SHP77 (cell line): ENCODE measurements around the gene MYCBPAP.

ENCODE experiments used
- DNase-seq, 2 experiments: peaks; one replicate each; lab custom pipeline; 2025; lab: John Stamatoyannopoulos, UW

Gene MYCBPAP, protein sequence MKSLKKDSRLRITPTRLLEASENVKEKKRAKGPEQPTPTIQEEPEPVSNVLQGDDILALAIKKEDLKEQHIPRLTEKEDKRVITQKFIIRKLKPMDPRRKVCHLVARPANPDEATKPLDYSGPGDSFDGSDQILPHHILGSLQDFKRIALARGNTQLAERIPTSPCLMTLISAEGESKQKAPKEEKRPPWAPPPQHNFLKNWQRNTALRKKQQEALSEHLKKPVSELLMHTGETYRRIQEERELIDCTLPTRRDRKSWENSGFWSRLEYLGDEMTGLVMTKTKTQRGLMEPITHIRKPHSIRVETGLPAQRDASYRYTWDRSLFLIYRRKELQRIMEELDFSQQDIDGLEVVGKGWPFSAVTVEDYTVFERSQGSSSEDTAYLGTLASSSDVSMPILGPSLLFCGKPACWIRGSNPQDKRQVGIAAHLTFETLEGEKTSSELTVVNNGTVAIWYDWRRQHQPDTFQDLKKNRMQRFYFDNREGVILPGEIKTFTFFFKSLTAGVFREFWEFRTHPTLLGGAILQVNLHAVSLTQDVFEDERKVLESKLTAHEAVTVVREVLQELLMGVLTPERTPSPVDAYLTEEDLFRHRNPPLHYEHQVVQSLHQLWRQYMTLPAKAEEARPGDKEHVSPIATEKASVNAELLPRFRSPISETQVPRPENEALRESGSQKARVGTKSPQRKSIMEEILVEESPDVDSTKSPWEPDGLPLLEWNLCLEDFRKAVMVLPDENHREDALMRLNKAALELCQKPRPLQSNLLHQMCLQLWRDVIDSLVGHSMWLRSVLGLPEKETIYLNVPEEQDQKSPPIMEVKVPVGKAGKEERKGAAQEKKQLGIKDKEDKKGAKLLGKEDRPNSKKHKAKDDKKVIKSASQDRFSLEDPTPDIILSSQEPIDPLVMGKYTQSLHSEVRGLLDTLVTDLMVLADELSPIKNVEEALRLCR

DNA sequence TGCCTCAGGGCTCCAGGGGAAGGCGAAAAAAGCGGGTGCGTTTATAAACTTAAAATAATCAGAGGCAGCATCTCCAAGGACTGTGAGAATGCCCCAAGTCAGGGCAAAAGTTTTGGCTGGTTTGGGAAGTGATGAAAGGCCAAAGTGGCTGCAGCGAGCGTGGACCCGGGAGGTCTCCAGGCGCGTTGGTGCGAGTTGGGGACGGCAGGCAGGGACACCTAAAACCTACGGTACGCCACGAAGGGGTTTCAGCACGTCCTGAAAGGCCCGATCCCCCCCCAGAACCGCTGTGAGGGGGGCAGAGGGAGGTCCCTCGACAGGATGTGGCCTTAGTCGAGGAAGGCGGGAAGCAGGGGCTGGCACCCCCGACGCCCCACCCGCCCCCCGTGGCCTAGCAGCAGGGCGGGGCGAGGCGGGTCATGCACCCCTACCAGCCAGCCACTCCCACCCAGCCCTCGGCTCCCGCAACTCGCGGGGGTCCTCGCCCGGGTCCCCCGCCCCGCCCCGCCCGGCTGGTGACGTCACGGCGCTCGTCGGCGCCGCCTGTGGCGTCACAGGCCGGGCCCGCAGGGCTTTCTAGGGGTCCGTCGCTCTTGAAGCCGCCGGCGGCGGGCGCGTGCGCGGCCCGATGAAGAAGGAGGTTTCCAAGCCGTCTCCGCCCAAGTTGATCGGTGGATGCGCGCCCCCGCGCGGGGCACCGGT is at the start of gene MYCBPAP:
Gene MYCBPAP, plus strand, starts transcription at position 569 of the 702 bp plus-strand sequence. CDS start 236 bp downstream, outside the sequence.
- peak; percentile 67 to 81 for DNase-seq

DNA sequence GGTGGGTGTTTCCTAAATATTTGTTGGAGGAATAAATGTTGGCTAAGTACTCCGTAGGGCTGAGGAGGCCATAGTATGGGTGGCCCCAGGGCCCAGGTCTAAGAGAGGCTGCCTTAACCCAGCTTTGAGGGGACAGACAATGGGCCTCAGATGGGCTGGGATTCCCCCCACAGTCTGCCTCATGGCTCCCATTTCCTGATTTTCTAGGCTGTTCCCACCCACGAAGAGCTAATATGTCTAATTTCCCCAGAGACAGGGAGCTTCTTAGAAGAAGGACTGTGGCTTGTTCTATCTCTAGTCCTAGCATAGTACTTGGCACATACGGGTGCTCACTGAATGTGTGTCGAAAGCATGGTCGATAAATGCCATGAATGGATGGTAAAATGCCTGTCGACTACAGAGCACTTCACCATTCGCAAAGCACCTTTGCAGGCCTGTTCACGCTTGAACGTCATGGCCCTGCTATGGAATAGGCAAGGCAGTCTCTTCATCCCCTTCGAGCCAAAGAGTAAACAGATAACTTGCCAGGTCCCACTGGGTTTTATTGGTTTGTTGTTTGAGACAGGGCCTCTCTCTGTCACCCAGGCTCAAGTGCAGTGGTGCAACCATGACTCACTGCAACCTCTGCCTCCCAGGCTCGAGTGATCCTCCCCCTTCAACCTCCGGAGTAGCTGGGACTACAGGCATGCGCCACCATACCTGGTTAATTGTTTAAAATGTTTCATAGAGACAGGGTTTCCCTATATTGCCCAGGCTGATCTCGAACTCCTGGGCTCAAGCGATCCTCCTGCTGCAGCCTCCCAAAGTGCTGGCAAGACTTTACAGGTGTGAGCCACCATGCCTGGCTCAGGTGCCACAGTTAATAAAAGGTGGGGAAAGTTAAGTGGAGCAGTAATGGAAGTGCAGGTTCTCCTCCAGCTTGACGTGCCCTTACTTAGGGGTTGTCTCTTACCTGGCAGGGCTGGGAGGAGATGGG is 49.2 kb upstream of the MYCBPAP start:
- DNase-seq: peak in 1 of 2 experiments; percentile 50

DNA sequence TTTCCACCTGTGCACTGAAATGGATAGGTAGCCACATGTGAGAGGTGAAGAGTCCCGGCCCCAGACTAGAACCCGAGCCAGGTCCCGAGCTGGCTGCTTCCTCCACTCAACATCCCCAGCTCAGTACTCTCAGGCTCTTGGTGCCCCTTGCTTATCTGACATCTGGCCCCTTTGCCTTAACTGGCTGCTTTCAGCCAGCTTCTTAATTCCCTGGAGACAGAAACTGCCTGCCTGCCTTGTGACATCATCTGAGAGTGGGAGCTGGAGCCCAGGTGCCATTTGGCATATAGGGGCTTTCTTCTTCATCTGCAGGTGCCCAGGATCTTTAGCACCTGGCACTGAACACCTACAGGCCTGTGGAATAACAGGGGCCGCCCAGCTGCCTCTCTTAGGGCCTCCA is 48.5 kb upstream of the MYCBPAP start:
- no peak for DNase-seq

DNA sequence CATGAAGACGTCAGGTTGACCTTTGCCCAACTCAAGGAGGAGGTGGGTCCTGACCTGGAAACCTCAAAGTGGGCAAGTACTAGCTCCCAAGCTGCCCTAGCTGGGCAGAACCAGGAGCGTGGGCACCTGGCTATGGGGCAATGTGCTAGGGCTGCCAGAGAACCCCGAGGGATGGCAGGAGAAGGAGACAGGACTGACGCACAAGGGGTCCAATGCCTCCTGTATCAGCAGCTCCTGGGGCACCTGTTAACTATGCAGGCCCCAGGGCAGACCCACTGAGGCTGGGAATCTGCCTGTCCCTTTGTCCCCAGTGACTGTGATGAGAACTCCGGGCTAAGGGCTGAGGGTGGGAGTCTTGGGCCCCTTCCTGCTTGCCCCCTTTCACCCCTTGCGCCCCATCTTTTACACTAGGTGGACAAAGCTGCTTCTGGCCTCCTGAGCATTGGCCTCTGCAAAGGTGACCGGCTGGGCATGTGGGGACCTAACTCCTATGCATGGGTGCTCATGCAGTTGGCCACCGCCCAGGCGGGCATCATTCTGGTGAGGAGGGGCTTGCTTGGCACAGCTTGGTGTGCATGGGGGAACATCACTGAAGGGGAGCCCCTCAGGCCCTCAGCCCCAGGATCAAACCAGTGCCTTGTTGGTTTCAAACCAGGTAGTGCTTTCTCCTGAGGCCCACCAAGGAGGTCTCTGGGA is 47.3 kb upstream of the MYCBPAP start:
- DNase-seq: no peak

DNA sequence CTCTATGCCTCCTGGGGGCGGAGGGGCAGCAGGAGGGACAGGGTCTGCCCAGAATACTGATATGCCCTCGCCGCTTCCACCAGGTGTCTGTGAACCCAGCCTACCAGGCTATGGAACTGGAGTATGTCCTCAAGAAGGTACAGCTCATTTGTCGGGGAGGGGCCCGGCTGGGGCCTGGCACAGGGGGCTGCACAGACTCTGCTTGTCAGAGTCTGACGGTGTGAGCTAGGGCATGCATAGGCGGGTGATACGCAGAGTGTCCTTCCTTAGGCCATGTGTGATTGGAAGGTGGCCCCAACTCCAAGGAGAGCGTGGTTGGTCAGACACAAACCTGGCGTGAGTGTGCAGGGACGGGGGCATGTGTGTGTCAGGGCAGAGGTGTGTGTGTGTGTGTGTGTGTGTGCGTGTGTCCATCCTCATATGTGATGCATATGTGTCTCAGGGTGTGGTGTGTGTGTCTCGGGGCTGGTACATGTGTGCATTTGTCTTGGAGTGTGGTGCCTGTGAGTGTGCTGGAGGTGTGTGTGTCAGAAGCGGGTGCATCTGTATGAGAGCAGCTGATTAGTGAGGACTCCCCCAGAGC is 46.6 kb upstream of the MYCBPAP start:
- DNase-seq: no peak

DNA sequence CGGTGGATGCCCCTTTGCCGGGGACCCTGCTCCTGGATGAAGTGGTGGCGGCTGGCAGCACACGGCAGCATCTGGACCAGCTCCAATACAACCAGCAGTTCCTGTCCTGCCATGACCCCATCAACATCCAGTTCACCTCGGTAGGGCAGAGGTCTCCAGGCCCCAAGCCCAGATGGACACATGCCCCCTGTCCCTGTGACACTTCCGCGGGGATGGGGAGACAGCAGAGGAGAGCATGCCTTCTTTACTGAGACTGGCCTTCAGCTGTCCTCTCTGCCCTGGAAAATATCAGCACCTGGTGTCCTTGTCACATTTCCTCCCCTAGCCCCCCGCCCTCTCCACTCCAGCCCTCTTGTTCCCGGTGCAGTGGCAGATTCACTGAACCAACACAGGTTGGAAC is 45.8 kb upstream of the MYCBPAP start:
- DNase-seq: peak; percentile 33 to 41

- no peak for DNase-seq
These were observed 44.1 kb upstream of the MYCBPAP start for GRCh38 chr17:50464121-50464520.

GRCh38 chr17:50464736-50465135 is 43.5 kb upstream of the MYCBPAP start:
- no peak for DNase-seq

- no peak for DNase-seq
These were observed 43.1 kb upstream of the MYCBPAP start for GRCh38 chr17:50465171-50465570.

DNA sequence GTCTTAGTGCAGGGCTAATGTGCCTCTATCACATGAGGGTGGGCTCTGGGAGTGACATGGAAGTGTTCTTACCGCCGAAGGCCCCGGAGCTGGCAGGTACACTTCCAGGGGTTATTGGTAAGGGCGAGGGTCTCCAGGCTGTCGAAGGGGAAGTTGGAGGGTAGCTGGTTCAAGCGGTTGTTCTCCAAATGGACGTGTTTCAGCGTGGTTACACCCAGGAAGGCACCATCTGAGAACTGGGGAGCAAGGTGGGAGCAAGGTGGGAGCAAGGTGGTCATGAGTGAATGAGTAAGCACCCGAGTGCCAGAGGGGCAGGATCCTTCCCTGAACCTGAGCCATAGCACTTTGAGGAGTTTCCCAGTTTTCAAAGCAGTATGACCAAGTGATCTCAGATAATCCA is 42.6 kb upstream of the MYCBPAP start:
- DNase-seq: no peak

DNA sequence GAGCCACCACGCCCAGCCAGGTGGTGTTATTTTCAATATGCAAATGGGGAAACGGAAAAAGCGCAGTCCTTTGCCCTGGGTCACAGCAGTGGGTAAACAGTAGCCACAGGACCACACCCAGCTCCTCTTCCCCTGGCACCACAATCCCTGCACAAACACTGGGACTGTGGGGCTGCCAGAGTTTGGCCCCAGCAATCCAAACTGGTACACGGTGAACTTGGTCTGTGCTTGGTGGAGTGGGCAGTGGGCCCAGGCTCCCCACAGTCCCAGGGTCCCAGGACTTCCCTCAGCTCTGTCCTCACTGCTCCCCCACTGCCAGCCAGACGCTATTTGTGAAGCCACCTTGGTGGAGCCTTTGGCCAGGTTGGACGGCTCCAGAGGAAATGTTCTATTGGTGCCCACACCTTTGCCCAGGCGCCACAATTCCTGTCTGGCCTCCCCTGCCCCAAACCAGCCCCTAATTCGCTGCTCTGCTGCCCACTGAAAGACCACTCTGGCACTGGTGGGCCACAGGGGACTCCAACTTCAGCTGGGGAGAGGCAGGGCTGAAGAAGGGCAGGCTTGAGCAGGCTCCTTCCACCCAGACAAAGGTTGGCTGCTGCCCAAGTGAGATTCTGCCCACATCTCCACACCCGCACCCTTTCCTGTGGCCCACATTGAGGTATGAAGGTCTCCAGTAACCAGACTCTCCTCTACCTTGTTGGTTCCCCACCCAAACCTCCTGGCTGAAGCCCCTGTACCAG is 41.7 kb upstream of the MYCBPAP start:
- no peak for DNase-seq

GRCh38 chr17:50467114-50467854 is 41.0 kb upstream of the MYCBPAP start:
- no peak for DNase-seq

GRCh38 chr17:50467855-50468303 is 40.4 kb upstream of the MYCBPAP start:
- DNase-seq: no peak

DNA sequence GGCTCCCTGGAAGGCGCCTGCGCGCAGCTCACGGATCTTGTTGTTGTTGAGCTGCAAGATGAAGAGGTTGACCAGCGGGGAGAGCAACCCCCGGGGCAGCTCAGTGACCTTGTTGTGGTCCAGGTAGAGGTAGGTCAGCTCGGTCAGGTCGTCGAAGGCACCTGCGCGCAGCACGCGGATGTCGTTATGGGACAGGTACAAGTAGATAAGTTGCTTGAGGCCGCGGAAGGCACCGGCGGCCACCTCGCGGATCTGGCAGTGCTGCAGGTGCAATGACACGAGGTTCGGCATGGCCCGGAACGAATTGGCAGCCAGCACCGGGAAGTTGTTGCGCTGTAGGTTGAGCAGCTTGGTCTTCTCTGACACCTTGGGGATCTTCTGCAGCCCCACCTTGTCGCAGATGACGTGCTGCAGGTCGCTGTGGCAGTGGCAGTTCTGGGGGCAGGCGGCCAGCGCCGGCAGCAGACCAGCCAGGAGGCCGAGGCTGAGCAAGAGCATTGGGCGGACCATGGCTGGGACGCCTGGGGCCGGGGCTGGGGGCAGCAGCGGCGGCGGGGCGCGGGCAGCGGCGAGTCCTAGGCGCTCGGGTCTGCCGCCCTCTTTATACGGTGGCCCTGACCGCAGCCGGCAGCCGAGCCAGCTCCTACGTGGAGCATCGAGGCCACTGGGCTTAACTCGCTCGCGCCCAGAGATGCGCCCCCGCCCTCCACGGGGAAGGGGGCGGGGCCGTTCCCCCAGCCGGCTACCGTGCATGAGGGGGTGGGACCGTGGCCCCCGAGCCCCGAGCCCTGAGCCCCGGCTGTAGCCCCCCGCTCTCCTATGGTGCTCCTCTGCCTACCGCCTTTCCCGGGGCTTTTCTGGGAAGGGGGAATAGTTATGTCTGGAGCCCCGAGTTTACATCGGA is 39.7 kb upstream of the MYCBPAP start, which contains the start of gene CHAD:
Gene CHAD, minus strand, starts transcription at position 577 of the 904 bp plus-strand sequence. Its CDS starts 67 bp downstream, at position 510.
- no peak for DNase-seq

- DNase-seq: no peak
These were observed 39.0 kb upstream of the MYCBPAP start for GRCh38 chr17:50469208-50469605.

- DNase-seq: no peak
These were observed 38.5 kb upstream of the MYCBPAP start for GRCh38 chr17:50469671-50470305.

GRCh38 chr17:50470426-50470825 is 37.8 kb upstream of the MYCBPAP start:
- no peak for DNase-seq
